T-helper 2 cell treated with Interferon-gamma antibody and Interleukin-4, amounts not matched to agents 5 μg/mL and 100 μg/mL, for 36 hours (primary cell): Measurements from ENCODE around the gene KMT2D.

Experiments used
- DNase-seq: peaks from one replicate; pipeline ENCODE4 v3.0.0; 2021; ENCODE audit warnings: low spot score
- H3K27ac Mint-ChIP-seq: one replicate; pipeline ENCODE4 v1.8.0; 2021; ENCODE audit warnings: mild to moderate bottlenecking, mixed read lengths
- H3K27me3 Mint-ChIP-seq: one replicate; pipeline ENCODE4 v1.8.0; 2021; ENCODE audit warnings: low read depth, mixed read lengths
- H3K36me3 Mint-ChIP-seq: one replicate; pipeline ENCODE4 v1.8.0; 2021; ENCODE audit warnings: low read depth, mixed read lengths
- H3K4me1 Mint-ChIP-seq: one replicate; pipeline ENCODE4 v1.8.0; 2021; ENCODE audit warnings: low read depth, mixed read lengths
- H3K4me3 Mint-ChIP-seq: one replicate; pipeline ENCODE4 v1.8.0; 2022; ENCODE audit warnings: mild to moderate bottlenecking, moderate library complexity, mixed read lengths
- H3K9me3 Mint-ChIP-seq: one replicate; pipeline ENCODE4 v1.8.0; 2021; ENCODE audit warnings: mixed read lengths

The KMT2D gene

GRCh38 chr12:49092086-49092815, 31.7 kb upstream of the KMT2D start:
- peak; percentile 53 for DNase-seq
- Mint-ChIP-seq H3K9me3 (no peaks in the 10 kb centered on the region), H3K4me1 (peaks cover 47% of the 10 kb centered on the region), H3K4me3 (peak overlapping the region; percentile 60), H3K27ac (no peak overlapping the region), H3K36me3 (peaks cover 4% of the 10 kb centered on the region), H3K27me3 (peaks cover 72% of the 10 kb centered on the region)

GRCh38 chr12:49091836-49092085, 31.2 kb upstream of the KMT2D start:
- H3K36me3 Mint-ChIP-seq: peaks cover 4% of the 10 kb centered on the region
- DNase-seq: no peak
- no peak overlapping the region for H3K27ac Mint-ChIP-seq
- H3K4me1 Mint-ChIP-seq: peaks cover 51% of the 10 kb centered on the region
- H3K27me3 Mint-ChIP-seq: peaks cover 72% of the 10 kb centered on the region
- H3K4me3 Mint-ChIP-seq: peak overlapping the region; percentile 10
- H3K9me3 Mint-ChIP-seq: no peaks in the 10 kb centered on the region

- no peak overlapping the region for H3K27ac Mint-ChIP-seq
- H3K27me3 Mint-ChIP-seq: peaks cover 72% of the 10 kb centered on the region
- H3K4me1 Mint-ChIP-seq: peaks cover 53% of the 10 kb centered on the region
- H3K4me3 Mint-ChIP-seq: peak overlapping the region; percentile 54
- no peaks in the 10 kb centered on the region for H3K9me3 Mint-ChIP-seq
- H3K36me3 Mint-ChIP-seq: peaks cover 4% of the 10 kb centered on the region
- no peak for DNase-seq
These were observed 30.7 kb upstream of the KMT2D start for GRCh38 chr12:49091056-49091835.

DNA sequence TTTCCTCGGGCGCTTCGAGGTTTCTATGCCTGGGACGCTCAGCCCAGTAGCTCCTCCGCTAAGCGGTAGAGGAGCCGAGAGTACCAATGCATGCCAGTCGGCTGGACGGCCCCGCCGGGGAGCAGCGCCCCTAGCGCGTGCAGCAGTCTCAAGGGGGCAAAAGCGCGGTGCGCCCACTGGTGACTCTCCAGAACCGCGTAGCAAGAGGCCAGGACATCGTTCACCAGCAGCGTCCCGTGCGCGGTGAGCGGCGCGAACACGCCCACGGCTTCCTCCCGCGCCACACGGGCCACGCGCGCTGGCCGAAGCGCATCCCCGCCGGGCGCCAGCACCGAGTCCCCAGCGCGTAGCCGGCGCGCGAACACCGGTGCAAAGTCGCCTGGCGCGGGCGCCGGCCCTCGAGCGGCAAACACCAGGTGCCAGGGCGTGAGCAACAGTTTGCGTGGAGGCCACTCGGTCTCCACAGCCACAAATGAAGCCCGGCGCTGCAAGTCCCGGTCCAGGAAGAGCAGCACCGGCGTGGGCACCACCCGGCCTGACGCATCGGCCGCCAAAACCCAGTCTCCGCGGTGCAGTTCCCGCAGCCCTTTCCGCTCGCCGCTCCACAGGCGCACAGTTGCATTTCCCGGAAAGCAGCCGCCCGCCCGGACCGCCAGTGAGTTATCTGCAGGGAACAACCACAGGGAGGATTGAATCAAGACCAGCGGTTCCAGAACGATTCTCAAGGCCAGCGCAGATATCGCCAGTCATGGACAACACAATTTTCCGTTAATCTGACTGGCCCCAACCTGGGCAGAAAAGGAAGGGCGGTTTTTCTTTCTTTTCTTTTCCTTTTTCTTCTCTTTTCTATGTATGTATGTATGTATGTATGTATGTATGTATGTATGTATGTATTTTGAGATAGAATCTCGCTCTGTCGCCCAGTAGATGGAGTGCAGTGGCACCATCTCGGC, 29.5 kb upstream of the KMT2D start:
- no peak overlapping the region for H3K27ac Mint-ChIP-seq
- H3K36me3 Mint-ChIP-seq: no peaks in the 10 kb centered on the region
- DNase-seq: peak; percentile 41
- H3K4me3 Mint-ChIP-seq: peak overlapping the region; percentile 76
- no peaks in the 10 kb centered on the region for H3K9me3 Mint-ChIP-seq
- H3K4me1 Mint-ChIP-seq: peaks cover 53% of the 10 kb centered on the region
- H3K27me3 Mint-ChIP-seq: peaks cover 64% of the 10 kb centered on the region

DNA sequence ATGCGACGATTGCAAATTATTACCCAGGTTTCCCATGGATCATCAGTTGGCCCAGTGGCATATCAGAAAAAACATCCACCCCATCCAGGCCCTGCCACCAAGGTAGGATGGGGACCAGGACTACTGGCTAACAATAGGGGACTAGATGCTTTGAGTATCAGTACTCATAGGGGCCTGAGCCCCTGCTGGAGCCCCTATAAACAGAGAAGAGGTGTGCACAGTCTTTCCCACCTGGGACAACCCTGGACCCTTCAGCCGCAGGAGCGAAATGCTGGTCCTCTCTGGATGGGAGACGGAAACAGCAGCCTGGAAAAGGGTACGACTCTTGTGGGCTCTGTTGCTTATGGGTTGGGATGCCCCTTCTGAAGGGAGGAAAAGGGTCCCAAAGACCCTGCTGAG, 28.3 kb upstream of the KMT2D start:
- DNase-seq: no peak
- Mint-ChIP-seq H3K27ac (no peak overlapping the region), H3K9me3 (no peaks in the 10 kb centered on the region), H3K4me3 (peak overlapping the region; percentile 57), H3K36me3 (no peaks in the 10 kb centered on the region), H3K4me1 (peaks cover 53% of the 10 kb centered on the region), H3K27me3 (peaks cover 54% of the 10 kb centered on the region)

GRCh38 chr12:49088150-49088931, 27.7 kb upstream of the KMT2D start:
- Mint-ChIP-seq H3K4me1 (peaks cover 47% of the 10 kb centered on the region), H3K27me3 (peaks cover 48% of the 10 kb centered on the region), H3K27ac (no peak overlapping the region), H3K9me3 (no peaks in the 10 kb centered on the region), H3K4me3 (peak overlapping the region; percentile 57), H3K36me3 (no peaks in the 10 kb centered on the region)
- peak; percentile 69 for DNase-seq

DNA sequence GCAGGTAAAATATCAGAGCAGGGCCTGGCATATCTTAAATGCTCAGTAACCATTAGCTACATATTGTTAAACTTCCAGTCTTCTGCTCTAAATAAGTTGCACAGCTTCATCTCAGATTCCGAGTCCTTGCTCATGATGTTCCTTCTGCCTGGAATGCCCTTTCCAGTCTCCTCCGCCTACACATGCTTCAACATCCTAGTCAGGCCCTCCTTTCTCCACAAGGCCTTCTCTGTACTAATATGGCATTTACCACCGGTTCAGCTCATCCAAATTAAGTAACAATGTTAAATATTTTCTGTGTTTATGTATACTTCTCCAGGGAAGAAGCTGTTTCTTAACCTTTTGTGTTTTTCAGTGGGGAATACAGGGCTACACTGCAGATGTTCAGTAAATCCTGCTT, 25.5 kb upstream of the KMT2D start:
- no peak for DNase-seq
- H3K9me3 Mint-ChIP-seq: no peaks in the 10 kb centered on the region
- no peaks in the 10 kb centered on the region for H3K36me3 Mint-ChIP-seq
- no peak overlapping the region for H3K4me3 Mint-ChIP-seq
- H3K27ac Mint-ChIP-seq: no peak overlapping the region
- peaks cover 26% of the 10 kb centered on the region for H3K27me3 Mint-ChIP-seq
- H3K4me1 Mint-ChIP-seq: peaks cover 33% of the 10 kb centered on the region

DNA sequence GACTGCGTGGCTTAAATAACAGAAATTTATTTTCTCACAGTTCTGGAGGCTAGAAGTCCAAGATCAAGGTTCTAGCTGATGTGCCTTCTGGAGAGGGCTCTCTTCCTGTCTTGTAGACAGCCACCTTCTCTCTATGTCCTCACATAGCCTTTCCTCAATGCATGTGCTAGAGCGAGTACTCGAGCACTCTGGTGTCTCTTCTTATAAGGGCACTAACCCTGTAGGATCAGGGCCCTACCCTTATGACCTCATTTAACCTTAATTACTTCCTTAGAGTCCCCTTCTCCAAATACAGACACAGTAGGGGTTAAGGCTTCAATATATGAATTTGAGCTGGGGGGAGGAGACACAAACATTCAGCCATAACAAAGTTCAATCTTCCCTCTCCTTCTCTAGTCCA, 23.8 kb upstream of the KMT2D start:
- Mint-ChIP-seq H3K9me3 (no peaks in the 10 kb centered on the region), H3K4me3 (no peak overlapping the region), H3K27me3 (peaks cover 14% of the 10 kb centered on the region), H3K27ac (no peak overlapping the region), H3K4me1 (peaks cover 22% of the 10 kb centered on the region), H3K36me3 (no peaks in the 10 kb centered on the region)
- DNase-seq: no peak

GRCh38 chr12:49079793-49080192, 19.2 kb upstream of the KMT2D start:
- no peaks in the 10 kb centered on the region for H3K4me1 Mint-ChIP-seq
- no peaks in the 10 kb centered on the region for H3K36me3 Mint-ChIP-seq
- DNase-seq: no peak
- H3K4me3 Mint-ChIP-seq: no peak overlapping the region
- peaks cover 2% of the 10 kb centered on the region for H3K27me3 Mint-ChIP-seq
- no peak overlapping the region for H3K27ac Mint-ChIP-seq
- H3K9me3 Mint-ChIP-seq: no peaks in the 10 kb centered on the region

GRCh38 chr12:49070971-49071370, 10.4 kb upstream of the KMT2D start:
- no peaks in the 10 kb centered on the region for H3K27me3 Mint-ChIP-seq
- peaks cover 28% of the 10 kb centered on the region for H3K4me1 Mint-ChIP-seq
- H3K27ac Mint-ChIP-seq: peak overlapping the region; percentile 17
- H3K9me3 Mint-ChIP-seq: no peaks in the 10 kb centered on the region
- H3K4me3 Mint-ChIP-seq: no peak overlapping the region
- no peak for DNase-seq
- H3K36me3 Mint-ChIP-seq: peaks cover 1% of the 10 kb centered on the region

GRCh38 chr12:49069507-49070346, 9.1 kb upstream of the KMT2D start, which contains the start of gene RHEBL1:
RHEBL1 (minus strand) TSS chr12:49069979; CDS start chr12:49069785, 194 bp downstream.
- no peaks in the 10 kb centered on the region for H3K9me3 Mint-ChIP-seq
- no peaks in the 10 kb centered on the region for H3K27me3 Mint-ChIP-seq
- H3K36me3 Mint-ChIP-seq: peaks cover 4% of the 10 kb centered on the region
- H3K27ac Mint-ChIP-seq: peak within 1 kb of the TSS; percentile 94
- H3K4me1 Mint-ChIP-seq: peaks cover 28% of the 10 kb centered on the region
- DNase-seq: peak; percentile 100
- peak within 1 kb of the TSS; percentile 98 for H3K4me3 Mint-ChIP-seq

- H3K27ac Mint-ChIP-seq: peak overlapping the region; percentile 94
- peaks cover 30% of the 10 kb centered on the region for H3K4me1 Mint-ChIP-seq
- H3K4me3 Mint-ChIP-seq: peak overlapping the region; percentile 98
- no peaks in the 10 kb centered on the region for H3K27me3 Mint-ChIP-seq
- H3K36me3 Mint-ChIP-seq: peaks cover 5% of the 10 kb centered on the region
- H3K9me3 Mint-ChIP-seq: no peaks in the 10 kb centered on the region
- no peak for DNase-seq
These were observed 8.4 kb upstream of the KMT2D start for GRCh38 chr12:49068879-49069506.
